ENCODE results near the gene PLCL1.

Gene PLCL1

GRCh38 chr2:197929886-197930227 lies 125.5 kb downstream of the PLCL1 start:
- no peak for DNase-seq

GRCh38 chr2:197930570-197931278 lies 126.3 kb downstream of the PLCL1 start:
- DNase-seq, result no peak

- DNase-seq, result no peak
Observed at GRCh38 chr2:197931661-197932312, 127.4 kb downstream of the PLCL1 start.

- no peak for DNase-seq
Observed at GRCh38 chr2:197932374-197932773, 128.0 kb downstream of the PLCL1 start.

GRCh38 chr2:197934261-197934933 lies 130.0 kb downstream of the PLCL1 start:
- no peak for DNase-seq

- DNase-seq, result no peak
Observed at GRCh38 chr2:197934934-197935289, 130.5 kb downstream of the PLCL1 start.

GRCh38 chr2:197937814-197938213 lies 133.4 kb downstream of the PLCL1 start:
- no peak for DNase-seq

- no peak for DNase-seq
Observed at GRCh38 chr2:197938555-197938954, 134.2 kb downstream of the PLCL1 start.

- no peak for DNase-seq
Observed at GRCh38 chr2:197939787-197940186, 135.4 kb downstream of the PLCL1 start.

GRCh38 chr2:197940382-197940781 lies 136.0 kb downstream of the PLCL1 start:
- DNase-seq, result no peak

- no peak for DNase-seq
Observed at GRCh38 chr2:197941715-197942114, 137.3 kb downstream of the PLCL1 start.

- DNase-seq, result no peak
Observed at GRCh38 chr2:197943731-197944130, 139.3 kb downstream of the PLCL1 start.

- no peak for DNase-seq
Observed at GRCh38 chr2:197944416-197945096, 140.2 kb downstream of the PLCL1 start.

- DNase-seq, result peak; percentile 9
Observed at GRCh38 chr2:197946562-197946961, 142.2 kb downstream of the PLCL1 start.

GRCh38 chr2:197947219-197947757 lies 142.9 kb downstream of the PLCL1 start:
- DNase-seq, result no peak

GRCh38 chr2:197949224-197949623 lies 144.8 kb downstream of the PLCL1 start:
- DNase-seq, result no peak

GRCh38 chr2:197950006-197950405 lies 145.6 kb downstream of the PLCL1 start:
- DNase-seq, result no peak

GRCh38 chr2:197950724-197951123 lies 146.3 kb downstream of the PLCL1 start:
- DNase-seq, result no peak

GRCh38 chr2:197952540-197953202 lies 148.3 kb downstream of the PLCL1 start:
- DNase-seq, result no peak

- DNase-seq, result no peak
Observed at GRCh38 chr2:197954328-197954727, 149.9 kb downstream of the PLCL1 start.

GRCh38 chr2:197958592-197959150 lies 154.3 kb downstream of the PLCL1 start:
- no peak for DNase-seq

GRCh38 chr2:197959383-197959782 lies 155.0 kb downstream of the PLCL1 start:
- DNase-seq, result no peak

GRCh38 chr2:197960786-197961185 lies 156.4 kb downstream of the PLCL1 start:
- DNase-seq, result no peak
